ENCODE data around the gene KCNJ15. TPM values are rescaled to one million over a fixed set of nuclear protein-coding genes. Genes with fewer than 3 reads are reported as not detected.
"Not testable (repeated sequence)": the region's sequence is repeated elsewhere in the genome, so short reads cannot be mapped to it uniquely, and the experiment has no call there.

Gene KCNJ15
- total RNA-seq, 4 donors from 2014 or later, result 0.31 to 1.1 (median 0.81) TPM; not detected in 1

DNA sequence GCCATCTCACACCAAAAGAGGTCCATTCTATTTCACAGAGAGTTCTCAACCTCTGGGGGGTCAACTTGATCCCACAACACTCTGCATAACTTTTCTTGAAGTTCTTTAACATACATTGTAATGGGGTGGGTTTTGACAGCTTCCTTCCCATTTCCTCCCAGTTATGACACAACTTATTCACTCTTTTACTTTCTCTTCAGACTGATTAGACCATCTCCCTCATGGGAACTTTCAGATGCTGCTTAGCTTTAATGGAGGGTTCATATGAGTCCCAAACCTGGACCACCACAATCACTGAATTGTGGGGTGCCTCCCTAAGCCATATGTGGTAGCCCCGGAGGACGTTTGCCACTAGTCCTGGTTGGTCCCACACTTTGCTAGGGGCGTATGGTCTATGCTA lies 28.3 kb upstream of the KCNJ15 start:
- WGBS, 2 donors (ENCODE audit: low coverage in 1 of 2), result 87 to 100% methylated on average over 1 to 3 of the region's 3 CpGs
- Histone ChIP-seq H3K4me1 (no peaks in the 10 kb centered on the region), H3K4me3 (no peak overlapping the region), H3K27ac (no peak overlapping the region), H3K27me3 (no peaks in the 10 kb centered on the region), H3K36me3 (no peaks in the 10 kb centered on the region), H3K9me3 (peaks cover 0 to 71% (median 0%) of the 10 kb centered on the region in 3 donors)
- TF ChIP-seq POLR2A (IDR thresholded peaks at IDR 0.05) (no peak), EP300 (IDR thresholded peaks at IDR 0.05) (no peak), CTCF (IDR thresholded peaks at IDR 0.05) (no peak), POLR2AphosphoS5 (IDR thresholded peaks at IDR 0.05) (no peak)
- no peak for ATAC-seq

DNA sequence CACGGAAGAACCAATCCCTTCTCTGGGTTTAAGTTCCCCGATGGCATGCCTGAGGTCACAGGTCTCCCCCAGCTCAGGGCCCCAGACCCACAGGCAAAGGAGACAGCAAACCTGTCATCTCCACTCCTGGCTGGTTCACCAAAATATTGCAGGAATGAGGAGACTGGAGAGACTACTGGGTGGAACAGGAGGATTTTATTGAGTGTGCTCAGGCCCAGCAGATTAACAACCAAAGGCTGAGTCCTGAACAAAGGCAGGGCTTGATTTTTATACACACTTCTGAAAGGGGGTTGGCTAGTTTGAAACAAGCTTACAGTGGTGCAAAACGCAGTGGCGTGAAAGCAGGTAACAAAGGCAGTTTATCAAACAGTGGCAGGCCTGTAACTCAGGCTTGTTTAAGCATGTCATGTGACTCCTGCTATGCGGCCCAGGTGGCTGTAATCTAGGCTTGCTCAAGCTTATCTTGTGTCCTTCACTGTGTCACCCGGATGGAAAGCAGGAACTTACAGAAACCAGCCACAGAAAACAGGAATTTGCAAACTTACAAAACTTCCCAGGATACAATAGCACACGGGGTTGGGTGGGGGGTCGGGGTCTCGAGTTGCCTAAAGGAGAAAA lies 27.4 kb upstream of the KCNJ15 start:
- Histone ChIP-seq H3K4me3 (no peak overlapping the region), H3K27me3 (no peaks in the 10 kb centered on the region), H3K27ac (no peak overlapping the region), H3K4me1 (no peaks in the 10 kb centered on the region), H3K36me3 (no peaks in the 10 kb centered on the region), H3K9me3 (peaks cover 0 to 63% (median 0%) of the 10 kb centered on the region in 3 donors)
- ATAC-seq, result no peak
- WGBS, 2 donors (ENCODE audit: low coverage in 1 of 2), result 86 to 98% methylated on average over 7 of the region's 9 CpGs
- no peak for TF ChIP-seq POLR2A (IDR thresholded peaks at IDR 0.05)
- no peak for TF ChIP-seq POLR2AphosphoS5 (IDR thresholded peaks at IDR 0.05)
- TF ChIP-seq EP300 (IDR thresholded peaks at IDR 0.05), result no peak
- TF ChIP-seq CTCF (IDR thresholded peaks at IDR 0.05), result no peak

- 69 to 80% methylated on average over 6 of the region's 6 CpGs for WGBS, 2 donors (ENCODE audit: low coverage in 1 of 2)
- TF ChIP-seq POLR2A (IDR thresholded peaks at IDR 0.05) (no peak), CTCF (IDR thresholded peaks at IDR 0.05) (no peak), EP300 (IDR thresholded peaks at IDR 0.05) (no peak), POLR2AphosphoS5 (IDR thresholded peaks at IDR 0.05) (no peak)
- Histone ChIP-seq H3K9me3 (peaks cover 0 to 22% (median 0%) of the 10 kb centered on the region in 3 donors), H3K4me1 (no peaks in the 10 kb centered on the region), H3K4me3 (no peak overlapping the region), H3K27me3 (no peaks in the 10 kb centered on the region), H3K27ac (no peak overlapping the region), H3K36me3 (no peaks in the 10 kb centered on the region)
- ATAC-seq, result no peak
These were observed 22.2 kb upstream of the KCNJ15 start for GRCh38 chr21:38234395-38235142.

- not testable (repeated sequence) for H3K4me1 ChIP-seq, H3K36me3 ChIP-seq, H3K4me3 ChIP-seq, ATAC-seq, H3K27ac ChIP-seq, H3K27me3 ChIP-seq
- WGBS, 2 donors (ENCODE audit: low coverage in 1 of 2), result 88 to 100% methylated on average over 1 to 9 of the region's 9 CpGs
- H3K9me3 ChIP-seq, result peaks cover 0 to 15% (median 0%) of the 10 kb centered on the region in 3 donors
These were observed 21.5 kb upstream of the KCNJ15 start for GRCh38 chr21:38235251-38235650.

GRCh38 chr21:38236232-38236631 lies 20.6 kb upstream of the KCNJ15 start:
- no peak overlapping the region for H3K4me3 ChIP-seq
- no peaks in the 10 kb centered on the region for H3K36me3 ChIP-seq
- H3K27me3 ChIP-seq, result no peaks in the 10 kb centered on the region
- no peaks in the 10 kb centered on the region for H3K4me1 ChIP-seq
- peaks cover 0 to 5% (median 0%) of the 10 kb centered on the region in 3 donors for H3K9me3 ChIP-seq
- H3K27ac ChIP-seq, result no peak overlapping the region
- TF ChIP-seq EP300 (IDR thresholded peaks at IDR 0.05), result no peak
- TF ChIP-seq POLR2A (IDR thresholded peaks at IDR 0.05), result no peak
- no peak for TF ChIP-seq CTCF (IDR thresholded peaks at IDR 0.05)
- no peak for TF ChIP-seq POLR2AphosphoS5 (IDR thresholded peaks at IDR 0.05)
- WGBS, 2 donors (ENCODE audit: low coverage in 1 of 2), result 73 to 93% methylated on average over 2 of the region's 2 CpGs
- ATAC-seq, result no peak
